K562 (cell line): Measurements from ENCODE around the gene BCL2L15. TPM values are rescaled to one million over a fixed set of nuclear protein-coding genes. Genes with fewer than 3 reads are reported as not detected.
A peak's percentile ranks its signal among the peaks of the same experiment; 100 is the strongest.

ENCODE experiments used
- ATAC-seq: fragments of 200-7000 bp; cut with Tn5 transposase; 3 replicates; pipeline ENCODE4 v1.9.1; 2020; ENCODE audit warnings: moderate library complexity
- BruUV-seq: library from RNA; stranded (reverse); fragments of 400-500 nt; replicated peaks from 2 replicates; lab custom pipeline; 2021; lab: Mats Ljungman, UMichigan
- CTCF ChIA-PET: fragments of 300-600 bp; formaldehyde crosslinking; extraction: SDS; loops from one replicate; lab custom pipeline; 2021; ENCODE audit warnings: low intra/inter-chr PET ratio; lab: Yijun Ruan, JAX
- POLR2A ChIA-PET: fragments of 300-600, 350-650 bp; sonication (Branson Sonifier 250); formaldehyde crosslinking; extraction: SDS; loops from one replicate; lab custom pipeline; 2021; ENCODE audit warnings: antibody characterized with exemption, inconsistent platforms; lab: Yijun Ruan, JAX
- DNase-seq, 4 experiments: peaks; one replicate each; pipeline versions ENCODE4 v3.0.0 to v3.0.0-alpha.2; 2011 to 2018; ENCODE audit warnings: low spot score in 3 of 4, mixed read lengths in 3 of 4; ENCODE audit errors: extremely low read depth in 1 of 4
- FAIRE-seq: peaks from 2 replicates; lab custom pipeline; 2011; peaks lifted over from hg19 to GRCh38; lab: Jason Lieb, UNC
- H2AFZ ChIP-seq: 2 replicates; pipeline ENCODE4 v1.6.0; 2011; ENCODE audit warnings: low read depth, low read length, control low read depth, inconsistent platforms
- H3K27ac ChIP-seq: fragments of 200-600 bp; 3 replicates; pipeline ENCODE4 v1.8.0; 2011; ENCODE audit warnings: low read depth, mild to moderate bottlenecking, control low read depth, inconsistent platforms, low read length, moderate library complexity, mixed read lengths; ENCODE audit errors: extremely low read depth
- H3K27me3 ChIP-seq, 2 experiments: fragments of 300-600 bp in 1 of 2; 2 replicates in 1 of 2; 3 replicates in 1 of 2; pipeline versions ENCODE4 v1.6.0 to v1.8.0; 2011; ENCODE audit warnings: inconsistent platforms in 2 of 2, low read length in 2 of 2, mild to moderate bottlenecking in 1 of 2, mixed read lengths in 1 of 2, moderate library complexity in 1 of 2; ENCODE audit not compliant: control insufficient read depth in 2 of 2, insufficient read depth in 2 of 2
- H3K36me3 ChIP-seq: fragments of 300-600 bp; 3 replicates; pipeline ENCODE4 v1.8.0; 2011; ENCODE audit warnings: mild to moderate bottlenecking, low read length, inconsistent platforms; ENCODE audit not compliant: control insufficient read depth, insufficient read depth
- H3K4me1 ChIP-seq, 2 experiments: fragments of 200-600 bp in 1 of 2; replicated peaks in 1 of 2; 2 replicates in 1 of 2; 3 replicates in 1 of 2; pipeline versions ENCODE4 v1.5.1 to v1.8.0; 2011; ENCODE audit warnings: inconsistent platforms in 2 of 2, low read length in 2 of 2, mild to moderate bottlenecking in 1 of 2, mixed read lengths in 1 of 2, moderate library complexity in 1 of 2; ENCODE audit not compliant: control insufficient read depth in 2 of 2, insufficient read depth in 2 of 2
- H3K4me2 ChIP-seq: 2 replicates; pipeline ENCODE4 v1.6.1; 2011; ENCODE audit warnings: low read length, control low read depth, inconsistent platforms, mixed read lengths; ENCODE audit not compliant: insufficient read depth
- H3K4me3 ChIP-seq: fragments of 200-600 bp; sonication (generic), shearing (Covaris generic); 2 replicates; pipeline ENCODE4 v1.5.1; 2016; ENCODE audit warnings: control low read depth, inconsistent platforms
- H3K79me2 ChIP-seq: fragments of 200-600 bp; 3 replicates; pipeline ENCODE4 v1.8.0; 2011; ENCODE audit warnings: low read length, inconsistent platforms; ENCODE audit not compliant: control insufficient read depth, insufficient read depth
- H3K9ac ChIP-seq, 2 experiments: 2 replicates each; pipeline versions ENCODE4 v1.6.0 to v1.6.1; 2011; ENCODE audit warnings: low read depth in 2 of 2, low read length in 2 of 2, control low read depth in 1 of 2, inconsistent platforms in 1 of 2, mild to moderate bottlenecking in 1 of 2, mixed read lengths in 1 of 2; ENCODE audit not compliant: insufficient read depth in 1 of 2
- H3K9me1 ChIP-seq: one replicate; pipeline ENCODE4 v1.6.0; 2011; ENCODE audit warnings: inconsistent platforms, mild to moderate bottlenecking, low read length, moderate library complexity; ENCODE audit not compliant: control insufficient read depth, insufficient read depth
- H3K9me3 ChIP-seq: replicated peaks from 2 replicates; pipeline ENCODE4 v1.5.1; 2011; ENCODE audit warnings: low read depth, low read length, inconsistent platforms; ENCODE audit not compliant: control insufficient read depth, insufficient read depth
- H4K20me1 ChIP-seq: replicated peaks from 2 replicates; pipeline ENCODE4 v1.6.1; 2011; ENCODE audit warnings: low read length, inconsistent platforms, mixed read lengths; ENCODE audit not compliant: control insufficient read depth, insufficient read depth
- COPS2 ChIP-seq: fragments of 450-650 bp; conservative IDR thresholded peaks from 2 replicates; pipeline ENCODE4 v1.6.1; 2016; ENCODE audit warnings: mild to moderate bottlenecking, moderate library complexity
- CSDE1 ChIP-seq, 2 experiments: fragments of 450-650 bp; IDR thresholded peaks; 2 replicates each; pipeline ENCODE4 v1.6.1; 2016; ENCODE audit warnings: mild to moderate bottlenecking in 1 of 2
- FOS ChIP-seq: IDR thresholded peaks from 3 replicates; pipeline ENCODE4 v1.6.1; 2011; ENCODE audit not compliant: insufficient read length; ENCODE audit errors: extremely low read depth
- HDAC1 ChIP-seq, 2 experiments: fragments of 450-650 bp; IDR thresholded peaks; 2 replicates each; pipeline ENCODE4 v1.6.1; 2016 to 2017; ENCODE audit warnings: inconsistent platforms in 1 of 2, mild to moderate bottlenecking in 1 of 2, moderate library complexity in 1 of 2
- HDGF ChIP-seq: fragments of 450-650 bp; IDR thresholded peaks from 2 replicates; pipeline ENCODE4 v1.6.1; 2016
- KDM1A ChIP-seq, 2 experiments: fragments of 450-650 bp; IDR thresholded peaks; 2 replicates each; pipeline ENCODE4 v1.6.1; 2016; ENCODE audit warnings: mild to moderate bottlenecking in 2 of 2
- MLLT1 ChIP-seq, 2 experiments: fragments of 450-650 bp; IDR thresholded peaks; 2 replicates each; pipeline ENCODE4 v1.6.1; 2016
- NR1H2 ChIP-seq: sonication (generic); formaldehyde crosslinking; IDR thresholded peaks from 2 replicates; pipeline ENCODE4 v1.4.0; 2020; ENCODE audit warnings: mild to moderate bottlenecking, missing genetic modification reagents
- PURB ChIP-seq: sonication (generic); formaldehyde crosslinking; IDR thresholded peaks from 2 replicates; pipeline ENCODE4 v1.9.0; 2021; ENCODE audit warnings: low read depth, mild to moderate bottlenecking, missing genetic modification reagents
- WHSC1 ChIP-seq: IDR thresholded peaks from one replicate; pipeline ENCODE4 v1.6.1; 2012; ENCODE audit warnings: low read length, control low read depth, inconsistent platforms
- WGBS: fragments of 100-300 bp; shearing (Covaris generic); methylation state at CpG from one replicate; pipeline ENCODE4 v1.1.6; 2016; ENCODE audit warnings: low coverage, mixed read lengths; ENCODE audit not compliant: insufficient coverage; ENCODE audit errors: missing lambda C conversion rate; 5-methylcytosine and 5-hydroxymethylcytosine counted together
- in situ Hi-C: fragments of 300-500 bp; cut with MboI; formaldehyde crosslinking; loops from 4 replicates; pipeline ENCODE4 v1.15.0; 2018; ENCODE audit warnings: inconsistent platforms, mixed read lengths
- intact Hi-C: fragments of 100-400 bp; cut with micrococcal nuclease; formaldehyde crosslinking; loops from 2 replicates; pipeline ENCODE4 v1.14.2; 2022
- polyA plus RNA-seq, 8 experiments: library from polyadenylated mRNA; depleted of rRNA in 4 of 8; stranded (reverse) in 5 of 8; unstranded in 3 of 8; fragments of >200 nt; fragmentation: Nextera tagmentation in 2 of 8; fragmentation: Illumina TruSeq in 1 of 8; extraction: Ambion mirVana in 2 of 8; extraction: Trizol in 1 of 8; gene quantifications; 2 replicates each; pipeline versions ENCODE4 v1.2.1 to v1.2.3, GENCODE V29; 2011 to 2014; ENCODE audit warnings: inconsistent platforms in 1 of 8, missing spikeins in 1 of 8
- total RNA-seq, 7 experiments: library from RNA; depleted of rRNA in 6 of 7; stranded (reverse); fragments of >200 nt in 6 of 7; fragmentation: Illumina TruSeq in 2 of 7; extraction: Trizol in 2 of 7; gene quantifications; 2 replicates each; pipeline versions ENCODE4 v1.2.1 to v1.2.3, GENCODE V29; 2011 to 2021; ENCODE audit warnings: low replicate concordance in 1 of 7
- TF ChIP-seq, protein P1 (sequence below): fragments of 450-650 bp; conservative IDR thresholded peaks from 2 replicates; pipeline ENCODE4 v1.6.1; 2016; ENCODE audit warnings: missing genetic modification characterization, low read depth, mild to moderate bottlenecking, control low read depth, missing compliant biosample characterization

Gene BCL2L15
- total and polyA plus RNA-seq, 9 of the 15 experiments (the other 6 are each of a cell fraction or from before 2014, with no cell fraction given): 0.06 to 0.42 (median 0.28) TPM; not detected in 1

- ATAC-seq (no peak), FAIRE-seq (no peak), DNase-seq (no peak)
- H3K27ac ChIP-seq: no peak overlapping the region
- no peak overlapping the region for H3K4me2 ChIP-seq
- H2AFZ ChIP-seq: no peak overlapping the region
- in situ Hi-C loops: no loop called here
- POLR2A ChIA-PET: interaction anchor here (1.2 to 1.7 kb wide), 3 partner anchors 13 to 19 kb away, joined by 4 to 13 read pairs (median 5); no protein-coding TSS in a partner anchor
- H3K79me2 ChIP-seq: peaks cover 100% of the 10 kb centered on the region
- no peak overlapping the region for H3K9ac ChIP-seq
- no peaks in the 10 kb centered on the region for H3K9me3 ChIP-seq
- H4K20me1 ChIP-seq: peaks cover 21% of the 10 kb centered on the region
- H3K4me1 ChIP-seq: peaks cover 25 to 38% of the 10 kb centered on the region in 2 experiments
- intact Hi-C loops: loop anchor here (10.0 kb wide), 1 partner anchor 179 kb away; the partner anchor contains the start of gene PHTF1
- no peak overlapping the region for H3K4me3 ChIP-seq
- peaks cover 31% of the 10 kb centered on the region for H3K36me3 ChIP-seq
- TF ChIP-seq HDGF: no peak
- 0 out of 4 replicates have a peak, but pooled peaks of 1 of the 2 experiments have one; percentile 12 for TF ChIP-seq HDAC1 (IDR thresholded peaks at IDR 0.05)
- H3K9me1 ChIP-seq: no peaks in the 10 kb centered on the region
- H3K27me3 ChIP-seq: no peaks in the 10 kb centered on the region
- CTCF ChIA-PET: no interaction called here
- BruUV-seq: no TSS peak
These were observed 46.6 kb upstream of the BCL2L15 start for GRCh38 chr1:113934006-113934405.

GRCh38 chr1:113931451-113931851 is 44.1 kb upstream of the BCL2L15 start:
- Histone ChIP-seq H2AFZ (no peak overlapping the region), H4K20me1 (peaks cover 10% of the 10 kb centered on the region), H3K79me2 (peaks cover 81% of the 10 kb centered on the region), H3K9me3 (no peaks in the 10 kb centered on the region), H3K36me3 (peaks cover 25% of the 10 kb centered on the region; the same call in 2 of the 3 replicates), H3K4me2 (peak overlapping the region; percentile 98), H3K4me1 (peaks cover 15 to 37% of the 10 kb centered on the region in 2 experiments), H3K9me1 (no peaks in the 10 kb centered on the region), H3K27ac (peak overlapping the region; percentile 96), H3K27me3 (no peaks in the 10 kb centered on the region), H3K4me3 (peak overlapping the region; percentile 70), H3K9ac (peak overlapping the region in 1 of 2 experiments; percentile 90; a peak in 2 of 4 replicates)
- 2% methylated on average over 3 of the region's 3 CpGs for WGBS
- CTCF ChIA-PET: no interaction called here
- in situ Hi-C loops (no loop called here), intact Hi-C loops (loop anchor here (10.0 kb wide), 1 partner anchor 177 kb away; the partner anchor contains the start of gene PHTF1)
- BruUV-seq: no TSS peak
- FAIRE-seq: no peak
- no peak for ATAC-seq
- POLR2A ChIA-PET: interaction anchor here (0.5 to 5.2 kb wide), 11 partner anchors 10 to 960 kb away, joined by 3 to 65 read pairs (median 8); no protein-coding TSS in a partner anchor
- DNase-seq: peak in 1 of 4 experiments; percentile 48
- TF ChIP-seq KDM1A (IDR thresholded peaks at IDR 0.05) (0 out of 4 replicates have a peak, but pooled peaks have one; percentile 24 to 39), FOS (no peak), WHSC1 (no peak), COPS2 (no peak), PURB (CRISPR knock-in tag) (no peak), CSDE1 (IDR thresholded peaks at IDR 0.05) (no peak), NR1H2 (CRISPR knock-in tag) (no peak), MLLT1 (IDR thresholded peaks at IDR 0.05) (no peak)
- TF ChIP-seq, protein P1, sequence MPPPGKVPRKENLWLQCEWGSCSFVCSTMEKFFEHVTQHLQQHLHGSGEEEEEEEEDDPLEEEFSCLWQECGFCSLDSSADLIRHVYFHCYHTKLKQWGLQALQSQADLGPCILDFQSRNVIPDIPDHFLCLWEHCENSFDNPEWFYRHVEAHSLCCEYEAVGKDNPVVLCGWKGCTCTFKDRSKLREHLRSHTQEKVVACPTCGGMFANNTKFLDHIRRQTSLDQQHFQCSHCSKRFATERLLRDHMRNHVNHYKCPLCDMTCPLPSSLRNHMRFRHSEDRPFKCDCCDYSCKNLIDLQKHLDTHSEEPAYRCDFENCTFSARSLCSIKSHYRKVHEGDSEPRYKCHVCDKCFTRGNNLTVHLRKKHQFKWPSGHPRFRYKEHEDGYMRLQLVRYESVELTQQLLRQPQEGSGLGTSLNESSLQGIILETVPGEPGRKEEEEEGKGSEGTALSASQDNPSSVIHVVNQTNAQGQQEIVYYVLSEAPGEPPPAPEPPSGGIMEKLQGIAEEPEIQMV (tag): no peak
